Naive B cell (primary cell): ENCODE measurements around the gene CCDC68. TPM values are rescaled to one million over a fixed set of nuclear protein-coding genes. Genes with fewer than 3 reads are reported as not detected.
"Not testable (repeated sequence)": the region's sequence is repeated elsewhere in the genome, so short reads cannot be mapped to it uniquely, and the experiment has no call there.

Experiments used
- ATAC-seq, 2 donors: fragments of 150-1000 bp; cut with Tn5 transposase; 2 replicates each; pipeline ENCODE4 v1.10.0; 2021; ENCODE audit warnings: low read depth in 2 of 2, mild to moderate bottlenecking in 2 of 2, moderate library complexity in 2 of 2
- DNase-seq: peaks from one replicate; pipeline ENCODE4 v3.0.0; 2022
- H3K27ac Mint-ChIP-seq, 6 donors: one replicate each; pipeline ENCODE4 v1.8.0; 2020 to 2022; ENCODE audit warnings: mild to moderate bottlenecking in 6 of 6, mixed read lengths in 6 of 6, moderate library complexity in 5 of 6, inconsistent platforms in 2 of 6
- H3K27me3 Mint-ChIP-seq, 3 donors: one replicate each; pipeline ENCODE4 v1.8.0; 2021 to 2022; ENCODE audit warnings: mixed read lengths in 3 of 3, mild to moderate bottlenecking in 1 of 3
- H3K36me3 Mint-ChIP-seq, 2 donors: one replicate each; pipeline ENCODE4 v1.8.0; 2020 to 2022; ENCODE audit warnings: mixed read lengths in 2 of 2, inconsistent platforms in 1 of 2, mild to moderate bottlenecking in 1 of 2
- H3K4me1 Mint-ChIP-seq, 3 donors: one replicate each; pipeline ENCODE4 v1.8.0; 2020 to 2022; ENCODE audit warnings: mixed read lengths in 3 of 3, inconsistent platforms in 1 of 3, mild to moderate bottlenecking in 1 of 3, moderate library complexity in 1 of 3
- H3K4me3 Mint-ChIP-seq, 8 donors: one replicate each; pipeline ENCODE4 v1.8.0; 2020 to 2022; ENCODE audit warnings: mild to moderate bottlenecking in 8 of 8, mixed read lengths in 8 of 8, moderate library complexity in 8 of 8, inconsistent platforms in 2 of 8
- H3K9me3 Mint-ChIP-seq, 7 donors: one replicate each; pipeline ENCODE4 v1.8.0; 2020 to 2022; ENCODE audit warnings: mixed read lengths in 7 of 7, mild to moderate bottlenecking in 5 of 7, inconsistent platforms in 2 of 7, moderate library complexity in 1 of 7
- polyA plus RNA-seq, 6 donors: library from polyadenylated mRNA; unstranded; fragments of 300-500 nt; fragmentation: Illumina TruSeq; gene quantifications; one replicate each; pipeline ENCODE4 v1.2.3, GENCODE V29; 2021; ENCODE audit warnings: low read depth in 6 of 6

The CCDC68 gene
- polyA plus RNA-seq, 6 donors from 2014 or later = not detected

GRCh38 chr18:54981076-54981475 lies 21.8 kb upstream of the CCDC68 start:
- DNase-seq (no peak), ATAC-seq (no peak)
- Mint-ChIP-seq H3K27ac (no peak overlapping the region), H3K36me3 (no peaks in the 10 kb centered on the region), H3K4me1 (no peaks in the 10 kb centered on the region), H3K4me3 (no peak overlapping the region), H3K27me3 (peaks cover 0 to 15% (median 14%) of the 10 kb centered on the region in 3 donors), H3K9me3 (peaks cover 0 to 3% (median 0%) of the 10 kb centered on the region in 7 donors)

- Mint-ChIP-seq H3K27ac (no peak overlapping the region), H3K27me3 (peaks cover 0 to 14% (median 11%) of the 10 kb centered on the region in 3 donors), H3K9me3 (peaks cover 0 to 3% (median 0%) of the 10 kb centered on the region in 7 donors), H3K4me3 (no peak overlapping the region), H3K4me1 (no peaks in the 10 kb centered on the region), H3K36me3 (no peaks in the 10 kb centered on the region)
- DNase-seq (no peak), ATAC-seq (no peak)
These were observed 16.3 kb upstream of the CCDC68 start for GRCh38 chr18:54975598-54975997.

GRCh38 chr18:54973046-54973445 lies 13.8 kb upstream of the CCDC68 start:
- Mint-ChIP-seq H3K4me3 (no peak overlapping the region), H3K36me3 (no peaks in the 10 kb centered on the region), H3K4me1 (no peaks in the 10 kb centered on the region), H3K9me3 (peaks cover 0 to 9% (median 0%) of the 10 kb centered on the region in 7 donors), H3K27ac (no peak overlapping the region), H3K27me3 (peaks cover 0 to 5% (median 5%) of the 10 kb centered on the region in 3 donors)
- DNase-seq (no peak), ATAC-seq (no peak)

GRCh38 chr18:54968807-54969206 lies 9.5 kb upstream of the CCDC68 start:
- H3K9me3 Mint-ChIP-seq = peaks cover 0 to 9% (median 4%) of the 10 kb centered on the region in 7 donors
- no peak overlapping the region for H3K4me3 Mint-ChIP-seq
- peaks cover 6 to 16% (median 14%) of the 10 kb centered on the region in 3 donors for H3K27me3 Mint-ChIP-seq
- peak overlapping the region in 1 of 6 donors; percentile 17 for H3K27ac Mint-ChIP-seq
- ATAC-seq = no peak
- H3K36me3 Mint-ChIP-seq = no peaks in the 10 kb centered on the region
- peaks cover 0 to 8% (median 0%) of the 10 kb centered on the region in 3 donors for H3K4me1 Mint-ChIP-seq
- no peak for DNase-seq

GRCh38 chr18:54968237-54968636 lies 9.0 kb upstream of the CCDC68 start:
- not testable (repeated sequence) for H3K27ac Mint-ChIP-seq, H3K9me3 Mint-ChIP-seq, H3K4me1 Mint-ChIP-seq, H3K4me3 Mint-ChIP-seq, ATAC-seq, H3K36me3 Mint-ChIP-seq, DNase-seq
- peaks cover 12 to 21% (median 16%) of the 10 kb centered on the region in 3 donors for H3K27me3 Mint-ChIP-seq

- H3K27me3 Mint-ChIP-seq = peaks cover 14 to 26% (median 20%) of the 10 kb centered on the region in 3 donors
- peaks cover 0 to 8% (median 0%) of the 10 kb centered on the region in 3 donors for H3K4me1 Mint-ChIP-seq
These were observed 8.5 kb upstream of the CCDC68 start for GRCh38 chr18:54967786-54968185.

GRCh38 chr18:54964741-54965140 lies 5.5 kb upstream of the CCDC68 start:
- ATAC-seq = no peak
- peaks cover 36 to 44% (median 44%) of the 10 kb centered on the region in 3 donors for H3K27me3 Mint-ChIP-seq
- H3K4me3 Mint-ChIP-seq = no peak overlapping the region
- H3K27ac Mint-ChIP-seq = no peak overlapping the region
- H3K9me3 Mint-ChIP-seq = peaks cover 0 to 9% (median 6%) of the 10 kb centered on the region in 7 donors
- no peak for DNase-seq
- peaks cover 0 to 7% of the 10 kb centered on the region in 2 donors for H3K36me3 Mint-ChIP-seq
- peaks cover 0 to 10% (median 0%) of the 10 kb centered on the region in 3 donors for H3K4me1 Mint-ChIP-seq

More at GRCh38 chr18:54967786-54968185, 8.5 kb upstream of the CCDC68 start:
- Mint-ChIP-seq H3K36me3 (peaks cover 0 to 7% of the 10 kb centered on the region in 2 donors), H3K27ac (peak overlapping the region in 1 of 6 donors; percentile 24), H3K4me3 (no peak overlapping the region), H3K9me3 (peaks cover 0 to 9% (median 4%) of the 10 kb centered on the region in 7 donors)
- ATAC-seq (no peak), DNase-seq (no peak)

GRCh38 chr18:54962919-54963645 lies 3.8 kb upstream of the CCDC68 start:
- no peak overlapping the region for H3K27ac Mint-ChIP-seq
- ATAC-seq = no peak
- H3K27me3 Mint-ChIP-seq = peaks cover 47 to 56% (median 54%) of the 10 kb centered on the region in 3 donors
- no peak overlapping the region for H3K4me3 Mint-ChIP-seq
- DNase-seq = no peak
- H3K36me3 Mint-ChIP-seq = peaks cover 0 to 7% of the 10 kb centered on the region in 2 donors
- peaks cover 0 to 12% (median 5%) of the 10 kb centered on the region in 3 donors for H3K4me1 Mint-ChIP-seq
- H3K9me3 Mint-ChIP-seq = peaks cover 0 to 6% (median 0%) of the 10 kb centered on the region in 7 donors

GRCh38 chr18:54961868-54962267 lies 2.6 kb upstream of the CCDC68 start:
- Mint-ChIP-seq H3K36me3 (peaks cover 0 to 7% of the 10 kb centered on the region in 2 donors), H3K4me3 (no peak overlapping the region), H3K9me3 (peaks cover 0 to 4% (median 0%) of the 10 kb centered on the region in 7 donors), H3K27ac (no peak overlapping the region), H3K4me1 (peaks cover 0 to 12% (median 5%) of the 10 kb centered on the region in 3 donors), H3K27me3 (peaks cover 56 to 67% (median 56%) of the 10 kb centered on the region in 3 donors)
- DNase-seq (no peak), ATAC-seq (no peak)

- Mint-ChIP-seq H3K4me3 (no peak overlapping the region), H3K4me1 (peaks cover 0 to 12% (median 5%) of the 10 kb centered on the region in 3 donors), H3K27ac (no peak overlapping the region), H3K27me3 (peaks cover 51 to 71% (median 56%) of the 10 kb centered on the region in 3 donors), H3K36me3 (peaks cover 0 to 7% of the 10 kb centered on the region in 2 donors), H3K9me3 (peaks cover 0 to 4% (median 0%) of the 10 kb centered on the region in 7 donors)
- DNase-seq (no peak), ATAC-seq (no peak)
These were observed 1.8 kb upstream of the CCDC68 start for GRCh38 chr18:54961016-54961423.

- no peak for ATAC-seq
These were observed 936 bp upstream of the CCDC68 start for GRCh38 chr18:54960197-54960596.

GRCh38 chr18:54957996-54958395 lies 1.3 kb downstream of the CCDC68 start:
- H3K27me3 Mint-ChIP-seq = peaks cover 32 to 62% (median 41%) of the 10 kb centered on the region in 3 donors
- peaks cover 0 to 4% (median 0%) of the 10 kb centered on the region in 7 donors for H3K9me3 Mint-ChIP-seq
- H3K4me3 Mint-ChIP-seq = no peak overlapping the region
- H3K4me1 Mint-ChIP-seq = peaks cover 0 to 5% (median 4%) of the 10 kb centered on the region in 3 donors
- ATAC-seq = no peak
- DNase-seq = no peak
- no peaks in the 10 kb centered on the region for H3K36me3 Mint-ChIP-seq
- H3K27ac Mint-ChIP-seq = peak overlapping the region in 1 of 6 donors; percentile 43

More at GRCh38 chr18:54960197-54960596, 936 bp upstream of the CCDC68 start:
- H3K36me3 Mint-ChIP-seq = peaks cover 0 to 7% of the 10 kb centered on the region in 2 donors
- H3K27ac Mint-ChIP-seq = no peak overlapping the region
- H3K9me3 Mint-ChIP-seq = peaks cover 0 to 4% (median 0%) of the 10 kb centered on the region in 7 donors
- DNase-seq = no peak
- H3K4me1 Mint-ChIP-seq = peaks cover 0 to 12% (median 5%) of the 10 kb centered on the region in 3 donors
- peaks cover 48 to 71% (median 56%) of the 10 kb centered on the region in 3 donors for H3K27me3 Mint-ChIP-seq
- peak overlapping the region in 1 of 8 donors; percentile 16 for H3K4me3 Mint-ChIP-seq

GRCh38 chr18:54957296-54957832 lies 1.9 kb downstream of the CCDC68 start:
- ATAC-seq = no peak
- peaks cover 0 to 4% (median 0%) of the 10 kb centered on the region in 7 donors for H3K9me3 Mint-ChIP-seq
- peaks cover 28 to 57% (median 41%) of the 10 kb centered on the region in 3 donors for H3K27me3 Mint-ChIP-seq
- no peak for DNase-seq
- peaks cover 0 to 5% (median 4%) of the 10 kb centered on the region in 3 donors for H3K4me1 Mint-ChIP-seq
- no peak overlapping the region for H3K27ac Mint-ChIP-seq
- H3K4me3 Mint-ChIP-seq = no peak overlapping the region
- no peaks in the 10 kb centered on the region for H3K36me3 Mint-ChIP-seq
